SW480 (cell line): ENCODE measurements around the gene ZC3H12C.

ENCODE experiments used
- DNase-seq: peaks from one replicate; pipeline ENCODE4 v3.0.0-alpha.2; 2016; ENCODE audit warnings: low spot score

The ZC3H12C gene

DNA sequence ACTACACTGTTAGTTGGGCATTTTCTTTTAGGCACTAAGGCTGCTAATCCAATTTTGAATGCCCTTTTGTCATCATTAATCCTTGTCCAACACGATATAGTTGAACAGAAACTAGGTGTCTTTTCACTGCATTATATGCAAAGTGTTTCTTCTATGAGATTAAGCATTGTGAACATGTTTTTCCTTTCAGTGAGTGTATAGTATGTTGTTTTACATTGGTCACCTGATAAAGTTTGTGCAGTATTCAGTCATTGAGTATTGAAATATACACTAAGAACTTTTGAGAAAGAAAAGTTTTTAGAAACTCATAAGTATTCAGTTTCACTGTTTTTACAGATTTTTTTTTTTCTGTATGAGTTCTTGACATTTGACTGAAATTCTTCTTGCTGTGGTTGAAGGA lies 59.0 kb downstream of the ZC3H12C start:
- DNase-seq, result no peak

DNA sequence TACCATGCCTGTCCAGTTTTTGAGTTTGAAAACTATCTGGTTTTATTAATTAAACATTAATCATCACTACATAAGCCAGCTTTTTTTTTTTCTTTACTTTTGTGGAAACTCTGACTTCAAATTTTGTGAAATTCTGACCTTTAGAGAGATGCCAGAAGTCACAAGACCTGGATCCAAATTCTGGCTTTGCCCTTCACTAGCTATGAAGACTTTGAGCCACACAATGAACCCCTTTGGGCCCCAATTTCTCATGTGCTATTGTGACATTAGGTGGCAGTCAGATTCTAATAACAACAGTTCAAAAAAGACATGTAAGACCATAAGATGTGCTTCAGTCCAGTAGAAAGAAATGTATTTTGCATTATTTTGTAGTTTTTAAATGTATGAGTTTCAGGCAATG lies 60.3 kb downstream of the ZC3H12C start:
- DNase-seq, result no peak

DNA sequence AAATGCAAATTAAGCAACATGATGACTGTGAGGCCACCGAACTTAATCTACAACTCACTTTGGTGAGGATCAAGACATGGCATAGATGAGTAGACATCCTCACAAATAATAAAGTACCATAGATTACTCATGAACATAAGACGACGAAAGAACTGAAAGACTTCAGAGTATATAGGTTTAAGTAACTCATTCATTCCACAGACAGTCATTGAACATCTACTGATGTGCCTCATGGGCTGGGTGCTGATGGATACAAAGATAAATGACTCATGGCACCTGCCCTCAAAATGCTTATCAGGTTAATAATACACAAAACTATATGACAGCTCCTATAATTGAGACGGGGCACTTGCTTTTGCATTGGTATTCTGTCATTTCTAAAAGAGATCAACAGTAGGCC lies 63.3 kb downstream of the ZC3H12C start:
- DNase-seq, result no peak

DNA sequence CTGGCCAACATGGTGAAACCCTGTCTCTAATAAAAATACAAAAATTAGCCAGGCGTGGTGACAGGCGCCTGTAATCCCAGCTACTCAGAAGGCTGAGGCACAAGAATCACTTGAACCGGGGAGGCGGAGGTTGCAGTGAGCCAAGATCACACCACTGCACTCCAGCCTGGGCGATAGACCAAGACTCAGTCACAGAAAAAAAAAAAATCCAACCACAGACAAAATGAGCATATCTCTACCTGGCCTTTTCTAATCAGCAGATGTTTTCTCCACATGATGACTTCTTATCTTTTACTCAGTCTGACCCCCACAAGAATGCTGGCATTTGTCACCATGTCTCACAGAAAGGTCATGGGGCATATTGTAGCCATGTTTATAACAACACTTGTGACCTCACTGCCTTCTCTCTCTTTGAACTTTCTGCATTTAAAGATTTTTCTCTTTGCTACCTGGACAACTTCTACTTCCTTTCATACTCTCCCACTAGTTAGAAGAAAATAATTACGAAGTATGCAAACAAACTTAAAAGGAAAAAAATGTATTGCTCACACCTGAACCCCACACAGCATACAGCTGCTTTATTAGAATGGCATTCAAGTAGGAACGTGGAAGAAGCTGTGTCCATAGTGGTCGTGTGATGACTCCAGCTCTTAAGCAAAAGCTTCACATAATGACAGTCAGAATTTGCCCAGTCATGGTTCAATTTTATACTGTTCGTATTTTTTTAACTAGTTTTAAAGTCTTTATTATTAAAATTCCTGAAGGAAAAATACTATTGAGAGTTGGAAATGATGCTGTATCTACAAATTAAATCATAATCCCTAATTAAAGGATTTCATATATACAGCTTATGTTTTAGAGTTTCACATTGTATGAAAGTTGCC lies 65.4 kb downstream of the ZC3H12C start:
- no peak for DNase-seq

DNA sequence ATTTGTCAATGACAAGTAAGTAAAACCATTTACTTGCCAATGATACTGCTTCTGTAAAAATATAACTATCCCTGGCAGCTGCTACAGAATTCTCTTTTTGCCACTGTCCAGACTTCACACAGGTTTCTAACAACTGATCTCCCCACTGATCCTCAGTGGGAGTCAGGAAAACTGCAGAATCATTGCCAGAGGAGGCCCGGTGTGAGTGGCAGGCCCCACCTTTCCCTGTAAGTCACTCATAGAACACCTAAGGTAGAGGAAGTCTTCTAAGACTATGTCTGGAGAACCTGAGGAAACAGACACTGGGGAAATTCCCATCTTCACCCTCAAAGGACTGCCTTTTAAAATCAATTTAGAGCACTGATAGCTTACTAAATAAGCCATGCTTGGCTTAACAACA lies 66.3 kb downstream of the ZC3H12C start:
- no peak for DNase-seq

DNA sequence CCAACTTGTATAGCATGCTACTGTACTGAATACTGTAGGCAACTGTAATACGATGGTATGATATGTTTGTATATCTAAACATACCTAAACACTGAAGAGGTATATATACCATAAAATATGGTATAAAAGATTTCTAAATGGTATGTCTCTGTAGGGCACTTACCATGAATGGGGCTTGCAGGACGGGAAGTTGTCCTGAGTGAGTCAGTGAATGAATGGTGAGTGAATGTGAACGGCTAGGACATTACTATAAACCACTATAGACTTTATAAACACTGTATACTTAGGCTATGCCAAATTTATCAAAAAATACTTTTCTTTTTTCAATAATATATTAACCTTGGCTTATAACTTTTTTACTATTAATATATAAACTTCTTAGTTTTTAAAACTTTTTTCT lies 66.8 kb downstream of the ZC3H12C start:
- DNase-seq, result no peak

DNA sequence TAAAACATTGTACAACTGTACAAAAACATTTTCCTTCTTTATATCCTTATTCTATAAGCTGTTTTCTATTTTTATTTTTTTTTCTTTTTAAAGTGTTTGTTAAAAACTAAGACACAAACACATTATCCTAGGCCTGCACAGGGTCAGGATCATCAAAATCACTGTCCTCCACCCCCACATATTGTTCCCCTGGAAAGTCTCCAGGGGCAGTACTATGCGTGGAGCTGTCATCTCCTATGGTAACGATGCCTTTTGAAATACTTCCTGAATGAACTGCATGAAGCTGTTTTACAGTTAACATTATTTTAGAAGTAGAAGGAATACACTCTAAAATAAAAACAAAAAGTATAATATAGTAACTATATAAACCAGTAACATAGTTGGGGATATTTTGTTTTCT lies 67.2 kb downstream of the ZC3H12C start:
- no peak for DNase-seq

- no peak for DNase-seq
These were observed 67.9 kb downstream of the ZC3H12C start for GRCh38 chr11:110161061-110161460.

DNA sequence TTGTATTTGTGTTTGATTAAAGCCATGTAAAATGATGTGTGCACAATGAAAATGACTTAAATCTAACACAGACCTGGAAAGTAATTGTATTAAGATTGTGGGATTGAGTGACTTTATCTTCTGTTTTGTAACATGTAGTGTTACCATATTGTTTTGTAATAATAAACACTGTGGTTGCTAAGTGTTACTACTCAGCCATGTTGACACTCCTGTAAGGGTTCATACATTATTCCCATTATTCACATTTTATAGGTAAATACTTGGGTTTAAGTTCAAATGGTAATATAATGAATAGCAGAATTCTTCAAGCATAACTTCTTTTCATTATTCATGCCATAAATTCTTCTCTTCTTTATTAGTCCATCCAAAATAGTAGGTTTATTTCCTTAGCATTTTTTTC lies 69.0 kb downstream of the ZC3H12C start:
- DNase-seq, result no peak

GRCh38 chr11:110165039-110165925 lies 72.1 kb downstream of the ZC3H12C start:
- DNase-seq, result no peak

DNA sequence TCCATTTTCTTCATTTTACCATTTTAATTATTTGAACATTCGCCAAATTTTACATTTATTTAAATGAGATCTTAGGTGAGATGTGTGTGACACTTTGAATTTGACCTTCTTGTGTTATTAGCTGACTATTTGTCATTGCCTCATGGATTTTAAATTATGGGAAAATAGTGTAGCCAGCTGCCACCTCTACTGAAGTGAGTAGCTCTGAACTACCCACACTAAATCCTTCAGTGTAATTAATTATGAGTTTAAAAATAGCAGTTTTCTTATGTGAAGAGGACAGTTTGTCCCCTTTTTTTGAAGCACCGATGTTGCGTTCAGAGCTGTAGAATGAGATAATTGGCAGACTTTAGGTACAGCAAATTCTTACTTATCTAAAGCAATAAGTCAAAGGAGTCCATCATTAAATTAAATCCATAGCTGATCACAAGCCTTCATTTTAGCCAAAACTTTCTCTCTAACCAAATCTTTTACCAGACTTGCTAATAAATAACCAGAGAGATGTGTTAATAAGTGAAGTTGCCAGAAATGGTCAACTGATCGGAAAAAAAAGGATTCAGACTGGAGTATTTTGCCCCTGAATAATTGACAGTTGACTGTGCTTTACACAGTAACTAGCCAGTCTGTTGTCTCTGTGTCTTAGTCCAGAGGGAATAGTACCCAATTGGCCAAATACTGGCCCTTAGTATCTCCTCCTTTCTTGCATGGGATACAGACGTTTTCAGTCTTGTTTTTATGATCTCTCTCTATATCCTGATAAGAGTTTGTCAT lies 75.0 kb downstream of the ZC3H12C start:
- no peak for DNase-seq

- DNase-seq, result no peak
These were observed 76.5 kb downstream of the ZC3H12C start for GRCh38 chr11:110169738-110170137.

DNA sequence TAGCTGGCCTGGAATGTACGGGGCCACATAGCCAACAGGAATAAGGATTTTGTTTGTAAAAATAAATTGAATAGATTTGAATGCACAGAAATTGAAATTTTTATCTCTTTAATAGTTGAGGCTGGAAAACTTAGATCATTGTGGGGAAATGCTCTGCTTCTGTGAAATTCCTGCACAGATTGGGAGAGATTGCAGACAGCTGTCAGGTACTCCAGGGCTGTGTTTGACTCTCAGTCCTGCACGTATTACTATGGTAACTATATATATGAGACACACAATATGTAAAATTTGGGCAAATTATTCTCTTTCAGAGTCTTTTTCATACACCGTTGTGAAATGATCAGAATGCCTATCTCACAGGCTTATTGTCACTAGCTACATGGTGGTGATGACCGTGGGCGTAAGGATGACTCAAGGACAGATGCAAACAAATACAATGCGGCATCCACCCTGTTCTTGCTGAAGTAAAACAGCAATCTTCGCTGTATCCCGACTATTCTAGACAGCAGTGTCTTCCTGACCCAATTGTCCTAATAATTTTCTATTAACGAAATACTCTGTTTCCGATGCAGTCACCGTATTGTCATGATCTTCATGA lies 79.4 kb downstream of the ZC3H12C start:
- DNase-seq, result no peak

- peak; percentile 22 for DNase-seq
These were observed 80.8 kb downstream of the ZC3H12C start for GRCh38 chr11:110173811-110174644.

- DNase-seq, result no peak
These were observed 81.6 kb downstream of the ZC3H12C start for GRCh38 chr11:110174645-110175310.

DNA sequence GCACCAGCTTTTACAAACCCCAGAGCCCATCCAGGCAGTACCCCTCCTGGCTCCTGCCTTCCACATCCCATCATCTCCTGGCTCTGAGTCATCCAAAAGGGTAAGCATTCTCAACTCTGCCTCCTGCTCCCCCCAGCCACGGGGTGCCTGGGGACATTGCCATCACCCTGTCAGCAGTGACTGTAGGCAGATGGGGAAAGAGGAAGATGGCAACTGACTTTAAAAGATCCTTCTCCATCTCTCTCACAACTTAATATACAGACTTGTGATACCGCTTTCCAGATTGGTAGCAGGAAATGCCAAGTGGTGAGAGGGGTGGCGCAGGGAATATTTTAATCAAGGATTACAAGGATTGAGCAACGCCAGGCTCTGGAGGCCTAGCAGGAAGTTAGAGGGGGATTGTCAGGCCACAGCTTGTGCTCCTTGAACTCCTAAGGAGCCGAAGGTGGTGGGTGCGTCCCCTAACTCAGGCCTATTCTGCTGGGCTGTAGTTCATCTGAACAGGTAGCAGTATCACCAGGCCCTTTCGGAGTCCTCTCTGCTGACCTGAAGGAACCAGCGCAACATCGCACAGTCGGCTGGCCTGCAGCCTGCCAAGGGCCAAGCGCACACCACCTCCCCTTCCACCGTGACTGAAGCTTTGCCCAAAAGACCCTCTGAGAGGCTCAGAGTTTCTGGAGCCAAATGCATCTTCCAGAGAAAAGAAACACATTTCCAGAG lies 83.3 kb downstream of the ZC3H12C start:
- no peak for DNase-seq

- DNase-seq, result no peak
These were observed 83.9 kb downstream of the ZC3H12C start for GRCh38 chr11:110177086-110177456.

DNA sequence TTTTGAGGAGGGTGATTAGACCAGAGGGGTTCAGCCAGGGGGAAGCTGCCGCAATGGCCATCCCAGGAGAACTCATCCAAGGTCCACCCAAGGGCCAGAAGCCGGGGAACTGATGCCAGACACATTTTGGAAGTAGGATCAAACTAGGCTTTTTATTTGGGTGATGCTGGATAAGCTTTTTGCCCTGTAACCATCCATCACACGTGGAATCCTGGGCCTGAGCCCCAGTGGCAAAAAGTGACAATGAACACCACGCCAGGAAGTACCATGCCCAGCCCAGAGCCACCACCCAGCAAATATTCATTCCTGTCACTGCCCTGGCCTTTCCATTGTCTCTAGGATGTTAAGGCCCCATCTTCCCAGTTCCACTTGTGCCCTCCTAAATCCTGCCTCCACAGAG lies 85.9 kb downstream of the ZC3H12C start:
- DNase-seq, result no peak

DNA sequence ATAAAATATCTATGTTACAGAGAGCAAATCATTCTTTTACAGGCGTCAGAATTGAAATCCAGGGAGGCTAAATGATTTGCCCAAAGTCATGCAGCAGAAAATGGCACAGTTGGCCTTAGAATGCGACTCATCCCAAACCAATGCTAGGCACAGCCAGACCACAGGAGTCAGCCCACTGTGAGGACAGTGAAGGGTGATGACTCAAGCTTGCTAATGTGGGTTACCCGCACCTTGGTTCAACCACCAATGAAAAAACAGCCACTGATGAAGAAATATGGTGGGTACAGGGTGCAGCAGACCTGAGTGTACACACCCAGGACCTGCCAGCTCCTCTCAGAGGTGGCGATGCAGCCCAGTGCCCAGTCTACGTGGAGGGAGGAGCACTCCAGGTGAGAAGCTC lies 89.7 kb downstream of the ZC3H12C start:
- peak; percentile 17 for DNase-seq

DNA sequence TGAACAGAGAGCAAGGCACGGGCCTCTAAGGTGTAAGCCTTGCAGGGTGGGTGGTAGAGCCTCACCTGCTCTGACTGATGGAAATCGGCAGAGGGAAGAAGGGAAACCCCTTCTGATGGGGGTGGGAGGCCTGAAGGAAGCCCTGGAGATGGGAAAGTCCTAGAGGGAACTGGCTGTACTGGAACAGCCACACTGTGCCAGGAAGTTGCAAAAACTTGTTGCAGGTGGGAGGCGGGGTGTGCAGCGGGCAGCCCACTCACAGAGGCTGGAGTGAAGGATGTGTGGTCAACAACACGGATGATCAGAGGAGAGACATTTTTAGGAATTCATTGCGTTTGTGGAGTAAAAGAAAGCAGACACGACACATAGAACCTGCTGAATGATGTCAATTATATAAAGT lies 91.3 kb downstream of the ZC3H12C start:
- no peak for DNase-seq
